ENCODE results near the gene FBLN5. TPM values are rescaled to one million over a fixed set of nuclear protein-coding genes. Genes with fewer than 3 reads are reported as not detected.

The FBLN5 gene
- total RNA-seq, 1 donor from 2014 or later: 2.2 TPM

DNA sequence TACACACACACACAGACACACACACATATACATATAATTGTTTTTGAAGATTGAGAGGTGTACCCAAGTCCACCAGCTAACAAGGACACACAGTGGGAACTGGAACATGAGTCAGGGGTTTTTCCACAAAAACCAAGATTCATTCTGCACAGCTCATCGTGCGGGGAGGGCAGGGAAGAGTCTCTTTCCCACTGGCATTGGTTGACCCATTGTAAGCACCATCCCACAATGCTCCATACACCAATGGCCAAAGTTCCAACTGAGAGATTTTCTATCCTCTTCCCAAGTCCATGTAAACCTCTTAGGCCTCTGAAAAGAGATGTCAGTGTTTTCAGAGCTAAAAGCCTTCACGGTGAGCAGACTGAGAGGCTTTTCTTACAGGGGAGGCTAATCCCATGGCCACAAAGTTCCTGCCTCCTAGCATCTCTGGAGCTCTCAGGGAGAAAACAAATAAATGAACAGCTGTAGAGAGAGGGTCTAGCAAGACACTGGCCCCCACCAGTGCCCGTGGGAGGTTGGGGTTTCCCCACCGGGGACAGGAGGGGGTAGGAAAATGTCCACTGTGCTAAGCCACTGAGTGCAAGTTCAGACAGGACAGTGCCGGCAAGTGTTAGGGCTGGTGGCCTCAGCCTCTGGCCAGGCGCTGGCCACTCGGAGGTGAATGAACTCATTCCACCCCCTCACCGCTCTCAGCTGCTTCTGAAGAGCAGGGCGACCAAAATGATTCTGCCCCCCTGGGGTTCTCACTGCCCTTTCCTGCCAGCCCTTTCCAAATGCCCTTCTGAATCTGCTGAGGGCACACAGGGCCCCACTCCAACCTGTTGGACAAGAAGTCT, 58.6 kb downstream of the FBLN5 start:
- H3K4me3 ChIP-seq (ENCODE audit: low read depth, low read length): no peak overlapping the region
- TF ChIP-seq, protein P1, sequence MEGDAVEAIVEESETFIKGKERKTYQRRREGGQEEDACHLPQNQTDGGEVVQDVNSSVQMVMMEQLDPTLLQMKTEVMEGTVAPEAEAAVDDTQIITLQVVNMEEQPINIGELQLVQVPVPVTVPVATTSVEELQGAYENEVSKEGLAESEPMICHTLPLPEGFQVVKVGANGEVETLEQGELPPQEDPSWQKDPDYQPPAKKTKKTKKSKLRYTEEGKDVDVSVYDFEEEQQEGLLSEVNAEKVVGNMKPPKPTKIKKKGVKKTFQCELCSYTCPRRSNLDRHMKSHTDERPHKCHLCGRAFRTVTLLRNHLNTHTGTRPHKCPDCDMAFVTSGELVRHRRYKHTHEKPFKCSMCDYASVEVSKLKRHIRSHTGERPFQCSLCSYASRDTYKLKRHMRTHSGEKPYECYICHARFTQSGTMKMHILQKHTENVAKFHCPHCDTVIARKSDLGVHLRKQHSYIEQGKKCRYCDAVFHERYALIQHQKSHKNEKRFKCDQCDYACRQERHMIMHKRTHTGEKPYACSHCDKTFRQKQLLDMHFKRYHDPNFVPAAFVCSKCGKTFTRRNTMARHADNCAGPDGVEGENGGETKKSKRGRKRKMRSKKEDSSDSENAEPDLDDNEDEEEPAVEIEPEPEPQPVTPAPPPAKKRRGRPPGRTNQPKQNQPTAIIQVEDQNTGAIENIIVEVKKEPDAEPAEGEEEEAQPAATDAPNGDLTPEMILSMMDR (conservative IDR thresholded peaks at IDR 0.05; ENCODE audit: low read depth, low read length): no peak
- DNase-seq (ENCODE audit: low read depth): no peak

- DNase-seq (ENCODE audit: low read depth): no peak
- TF ChIP-seq, protein P1 (conservative IDR thresholded peaks at IDR 0.05; ENCODE audit: low read depth, low read length): no peak
- no peak overlapping the region for H3K4me3 ChIP-seq (ENCODE audit: low read depth, low read length)
These were observed 60.5 kb downstream of the FBLN5 start for GRCh38 chr14:91886961-91887360.

DNA sequence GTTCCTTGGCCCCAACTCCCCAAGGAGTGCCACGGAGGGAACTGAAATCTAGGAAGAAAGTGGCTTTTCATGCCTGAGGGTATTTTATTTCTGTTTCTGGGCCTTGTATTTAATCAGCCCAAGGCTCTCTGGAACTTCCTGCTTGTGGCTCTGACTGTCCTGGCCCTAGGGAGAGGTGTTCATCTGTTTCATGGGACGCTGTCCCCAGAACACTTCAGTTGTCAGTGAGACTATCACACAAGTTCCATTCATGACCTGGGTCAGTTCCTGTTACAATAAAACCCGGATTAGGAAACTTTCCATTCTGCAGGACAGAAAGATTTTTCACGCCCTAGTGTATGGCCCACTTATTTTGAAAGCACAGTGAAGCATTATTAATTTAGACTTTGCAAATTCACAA, 61.7 kb downstream of the FBLN5 start:
- H3K4me3 ChIP-seq (ENCODE audit: low read depth, low read length): no peak overlapping the region
- TF ChIP-seq, protein P1 (conservative IDR thresholded peaks at IDR 0.05; ENCODE audit: low read depth, low read length): no peak
- no peak for DNase-seq (ENCODE audit: low read depth)

GRCh38 chr14:91885113-91885712, 62.3 kb downstream of the FBLN5 start:
- TF ChIP-seq, protein P1 (conservative IDR thresholded peaks at IDR 0.05; ENCODE audit: low read depth, low read length): no peak
- DNase-seq (ENCODE audit: low read depth): no peak

GRCh38 chr14:91884664-91885063, 62.8 kb downstream of the FBLN5 start:
- H3K4me3 ChIP-seq (ENCODE audit: low read depth, low read length): no peak overlapping the region
- TF ChIP-seq, protein P1 (conservative IDR thresholded peaks at IDR 0.05; ENCODE audit: low read depth, low read length): no peak
- no peak for DNase-seq (ENCODE audit: low read depth)

More at GRCh38 chr14:91885113-91885712, 62.3 kb downstream of the FBLN5 start:
- no peak overlapping the region for H3K4me3 ChIP-seq (ENCODE audit: low read depth, low read length)

DNA sequence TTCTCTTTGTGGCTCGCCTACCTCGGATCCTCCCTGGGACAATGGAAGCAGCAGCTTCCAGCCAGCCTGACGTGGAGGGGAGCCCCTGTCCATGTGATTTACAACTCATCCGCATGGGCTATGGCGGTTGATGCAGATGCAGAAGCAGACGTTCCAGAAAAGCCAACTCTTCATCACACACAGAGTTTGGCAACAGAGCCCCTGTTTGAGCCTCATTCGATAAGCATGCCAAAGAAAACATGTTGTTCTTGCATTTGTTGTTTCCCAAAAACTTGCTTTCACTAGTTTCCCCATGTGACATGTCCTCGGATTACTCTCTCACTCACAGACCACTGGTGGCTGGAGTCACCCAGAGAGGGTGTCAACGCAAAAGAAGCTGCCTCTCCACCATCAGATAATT, 63.7 kb downstream of the FBLN5 start:
- no peak for DNase-seq (ENCODE audit: low read depth)
- no peak overlapping the region for H3K4me3 ChIP-seq (ENCODE audit: low read depth, low read length)
- TF ChIP-seq, protein P1 (conservative IDR thresholded peaks at IDR 0.05; ENCODE audit: low read depth, low read length): no peak
